NOMO-1 treated with DMSO at 0.1 percent for 48 hours (cell line): ENCODE results near the gene ARHGAP19.

Experiments used
- DNase-seq: peaks from one replicate; lab custom pipeline; 2025; ENCODE audit not compliant: unreplicated experiment; lab: John Stamatoyannopoulos, UW

ARHGAP19 gene

DNA sequence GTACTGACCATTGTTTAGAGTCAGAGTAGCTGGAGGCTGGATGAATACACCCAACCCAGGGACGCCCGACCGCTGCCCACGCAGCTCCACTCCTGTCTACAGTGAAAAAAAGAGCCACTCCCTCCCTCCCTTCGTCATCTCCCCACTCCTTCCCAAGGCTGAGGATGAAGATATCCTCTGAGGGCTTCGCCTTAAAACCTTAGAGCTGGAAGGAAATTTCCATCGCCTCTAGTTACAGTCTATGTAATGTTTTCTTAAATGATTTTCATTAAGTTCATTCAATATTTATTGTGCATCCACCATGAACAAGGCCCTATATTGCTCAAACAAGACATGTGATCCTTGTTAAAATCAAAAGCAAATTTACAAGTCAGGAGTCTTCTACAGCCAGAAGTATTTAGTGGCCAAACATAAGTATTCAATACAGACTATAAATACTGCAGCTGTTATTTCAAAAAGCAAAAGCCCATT is 95.4 kb downstream of the ARHGAP19 start:
- no peak for DNase-seq

DNA sequence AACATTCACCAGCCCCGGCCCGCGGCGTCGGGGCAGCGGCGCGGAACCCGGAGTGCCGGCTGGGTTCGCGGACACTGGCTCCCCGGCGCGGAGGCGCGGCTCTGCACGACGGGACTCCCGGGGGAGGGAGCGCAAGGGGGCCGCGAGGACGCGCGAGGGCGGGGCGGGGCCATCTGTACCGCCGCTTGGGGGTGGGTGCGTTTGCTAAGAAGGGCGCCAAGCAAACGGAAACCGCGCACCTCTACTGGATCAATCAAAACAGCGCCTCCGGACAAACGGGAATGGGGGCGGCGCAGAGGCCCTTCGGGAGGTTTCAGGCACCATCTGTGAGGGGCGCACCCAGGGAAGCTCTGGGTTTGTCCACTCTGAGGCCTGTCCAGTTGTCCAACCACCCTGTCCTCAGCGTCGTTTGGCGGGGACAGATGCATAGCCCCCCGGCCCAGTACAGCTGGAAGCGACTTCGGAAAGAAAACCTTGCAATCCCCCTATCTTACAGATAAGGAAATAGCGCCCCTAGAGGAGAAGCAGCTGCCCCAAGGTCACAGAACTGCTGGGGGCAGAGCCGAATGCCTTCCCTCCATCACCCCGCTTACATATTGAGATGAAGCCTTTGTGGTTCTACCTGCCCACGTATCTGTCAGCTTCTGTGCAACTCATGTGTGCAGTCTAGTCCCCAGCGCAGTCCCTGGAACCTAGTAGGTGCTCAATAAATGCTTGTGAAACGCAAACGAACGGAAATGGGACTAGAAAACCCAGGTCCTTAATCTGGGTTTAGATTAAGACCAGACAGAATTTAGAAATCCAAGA is 96.0 kb downstream of the ARHGAP19 start:
- DNase-seq, result peak; percentile 80

DNA sequence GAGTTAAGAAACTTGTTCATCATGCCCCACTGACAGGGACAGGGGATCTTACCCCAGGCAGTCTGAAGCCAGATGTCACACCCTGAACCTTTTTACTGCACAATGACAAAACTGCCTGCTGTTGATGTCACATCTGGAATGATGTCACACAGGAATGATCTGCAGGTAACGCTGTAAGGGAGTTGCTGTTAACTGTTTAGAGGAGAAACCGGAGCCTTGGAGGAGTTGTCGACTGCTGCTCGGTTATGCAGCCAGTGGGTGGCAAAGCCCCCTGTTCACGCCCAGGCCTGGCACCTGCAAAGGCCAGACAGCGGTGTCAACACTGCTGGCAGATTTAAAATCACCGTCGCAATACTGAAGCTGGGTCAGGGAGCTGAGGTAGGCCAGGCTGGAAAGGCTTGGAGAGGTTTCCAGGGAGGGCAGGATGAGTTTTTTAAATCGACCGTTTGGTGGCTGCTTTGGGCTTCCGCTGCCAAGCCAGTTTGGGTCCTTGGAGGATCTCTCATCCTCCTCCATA is 96.7 kb downstream of the ARHGAP19 start:
- DNase-seq, result no peak

DNA sequence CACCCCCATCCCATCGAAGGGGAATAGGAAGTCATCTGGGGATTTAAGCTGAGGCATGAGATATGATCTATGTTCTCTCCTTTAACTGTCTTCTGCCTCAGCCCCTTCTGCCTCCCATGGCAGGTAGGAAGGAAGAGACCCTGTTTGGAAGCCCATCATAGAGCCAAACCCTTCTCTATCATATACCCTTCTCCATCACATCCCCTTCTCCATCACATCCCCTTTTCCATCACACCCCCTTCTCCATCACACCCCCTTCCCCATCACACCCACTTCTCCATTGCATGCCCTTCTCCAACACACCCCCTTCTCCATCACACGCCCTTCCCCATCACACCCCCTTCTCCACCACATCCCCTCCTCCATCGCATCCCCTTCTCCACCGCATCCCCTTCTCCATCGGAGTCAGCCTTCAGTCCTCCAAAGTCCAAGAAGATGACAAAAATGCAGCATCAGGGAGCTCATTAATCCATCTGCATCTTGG is 99.4 kb downstream of the ARHGAP19 start:
- DNase-seq, result no peak

DNA sequence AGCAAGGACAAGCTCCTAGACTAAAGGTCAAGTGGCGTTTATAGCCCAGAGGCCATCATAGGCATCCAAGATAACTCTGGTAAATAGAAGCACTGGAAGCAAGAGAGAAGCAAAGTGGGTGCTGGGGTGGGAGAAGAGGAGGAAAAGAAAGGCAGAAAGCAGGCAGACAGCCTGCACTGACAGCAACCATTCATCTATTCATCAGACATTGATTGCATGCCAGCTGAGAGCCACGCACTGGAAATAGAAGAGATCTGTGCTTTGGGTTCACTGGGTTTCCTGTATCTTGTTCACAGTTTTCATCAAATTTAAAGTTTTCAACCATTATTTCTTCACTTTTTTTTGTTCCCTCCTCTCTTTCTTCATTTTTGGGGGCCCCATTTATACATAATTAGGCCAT is 102.0 kb downstream of the ARHGAP19 start:
- DNase-seq, result no peak

DNA sequence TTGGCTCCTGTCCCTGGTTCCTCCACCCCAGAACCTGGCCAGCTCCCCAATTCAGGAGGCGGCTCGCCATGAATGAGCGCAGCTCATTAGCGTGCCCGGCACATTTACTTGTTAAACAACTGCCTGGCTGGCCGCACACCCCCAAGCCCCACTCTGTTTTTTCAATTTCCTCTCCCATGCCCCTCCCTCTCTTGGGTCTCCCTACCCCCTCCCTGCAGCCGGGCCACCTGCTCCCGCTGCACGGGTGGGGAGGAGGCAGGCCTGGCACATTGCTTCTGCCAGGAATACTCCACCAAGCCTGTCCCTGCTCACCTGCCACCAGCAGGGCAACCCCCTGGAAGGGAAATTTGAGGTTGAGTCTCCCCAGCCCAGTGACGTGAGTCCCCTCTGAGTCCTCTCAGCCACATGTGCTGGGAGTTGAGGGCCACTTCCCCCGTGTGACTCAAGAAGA is 104.2 kb downstream of the ARHGAP19 start:
- no peak for DNase-seq

DNA sequence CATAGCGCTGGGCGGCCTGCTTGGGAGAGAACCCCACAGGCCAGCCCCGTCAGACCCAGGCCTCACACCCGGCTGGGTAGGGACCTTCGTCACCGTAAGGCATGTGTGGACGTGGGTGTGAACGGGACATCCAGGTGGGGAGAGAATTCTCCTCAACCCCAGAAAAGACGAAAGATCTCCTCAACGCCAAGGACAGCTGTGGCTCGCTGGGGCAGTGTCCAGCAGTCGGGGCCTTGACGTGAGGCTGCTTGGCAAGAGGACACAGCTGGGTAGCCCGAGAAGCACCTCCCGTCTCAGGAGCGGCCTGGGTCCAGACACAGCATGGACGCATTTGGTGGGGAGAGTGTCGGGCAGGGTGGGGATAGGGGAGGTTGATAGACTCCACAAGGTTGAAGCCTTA is 105.5 kb downstream of the ARHGAP19 start:
- DNase-seq, result no peak

DNA sequence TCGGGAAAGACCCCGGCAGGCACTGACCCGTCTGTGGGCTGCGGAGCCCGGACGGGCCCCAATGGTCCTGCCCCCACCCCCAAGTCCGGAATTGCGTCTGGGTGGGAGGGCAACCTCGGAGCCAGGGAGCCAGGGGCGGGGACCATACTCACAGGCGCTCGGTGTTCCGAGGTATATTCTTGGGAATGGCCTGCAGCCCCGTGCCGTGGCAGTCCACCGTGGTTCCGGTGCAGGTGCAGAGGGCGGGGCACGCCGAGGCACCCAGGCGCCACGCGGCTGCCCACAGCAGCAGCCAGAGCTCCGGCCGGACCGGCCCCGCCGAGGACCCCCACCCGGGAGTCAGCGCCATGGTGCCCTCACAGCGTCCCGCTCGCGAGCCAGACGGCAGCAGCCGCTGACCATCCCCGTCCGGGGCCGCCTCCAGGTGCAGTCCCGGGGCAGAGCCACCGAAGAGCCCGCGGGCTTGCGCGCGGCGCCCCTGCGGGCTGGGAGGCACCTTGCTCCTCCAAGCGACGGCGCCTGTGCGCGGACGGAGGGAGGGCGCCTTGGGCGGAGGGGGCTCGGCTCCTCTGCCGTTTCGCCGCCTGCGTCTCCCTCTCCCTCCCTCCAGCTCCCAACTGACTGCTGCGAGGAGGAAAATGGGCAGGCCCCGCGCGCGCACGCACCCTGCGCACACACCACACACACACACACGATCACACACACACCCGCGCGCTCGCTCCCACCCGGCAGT is 106.9 kb downstream of the ARHGAP19 start, which contains the start of gene SLIT1:
TSS of gene SLIT1 (minus strand) at position 634 of the 733 bp plus-strand sequence. CDS start at position 349, 285 bp downstream.
- DNase-seq, result peak; percentile 2

DNA sequence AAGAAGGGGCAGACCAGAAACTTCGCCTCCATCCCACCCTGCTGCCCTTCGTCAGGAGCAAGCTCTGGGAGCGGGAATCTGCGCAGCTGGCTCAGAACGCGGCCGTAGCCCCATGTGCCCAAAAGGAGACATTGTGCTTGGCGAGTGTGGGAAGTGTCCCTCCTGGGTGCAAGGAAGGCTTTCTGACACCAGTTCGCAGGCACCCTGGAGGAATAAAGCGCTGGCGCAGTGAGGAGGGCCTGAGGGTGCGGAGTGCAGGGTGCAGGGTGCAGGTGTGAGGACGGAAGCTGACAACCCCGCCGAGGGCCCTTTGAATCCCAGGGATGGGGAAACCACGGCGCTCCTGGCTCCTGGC is 107.5 kb downstream of the ARHGAP19 start:
- no peak for DNase-seq

DNA sequence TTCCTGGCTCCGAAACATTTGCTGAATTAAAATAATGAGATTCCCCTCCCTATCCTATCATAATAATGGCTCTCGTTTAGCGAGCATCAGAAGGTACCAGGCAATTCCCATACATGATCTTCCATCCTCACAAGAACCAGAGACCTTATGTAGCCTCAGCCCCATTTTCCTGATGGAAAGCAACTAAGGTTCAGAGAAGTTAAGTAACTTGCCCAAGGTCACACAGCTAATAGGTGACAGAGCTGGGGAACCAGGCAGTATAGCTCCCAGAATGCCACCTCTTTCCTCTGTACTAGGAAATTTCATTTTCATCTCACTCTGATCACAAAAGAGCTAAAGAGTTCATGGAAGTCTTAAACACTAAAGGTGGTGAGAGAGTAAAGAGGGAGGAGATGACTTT is 109.1 kb downstream of the ARHGAP19 start:
- no peak for DNase-seq

DNA sequence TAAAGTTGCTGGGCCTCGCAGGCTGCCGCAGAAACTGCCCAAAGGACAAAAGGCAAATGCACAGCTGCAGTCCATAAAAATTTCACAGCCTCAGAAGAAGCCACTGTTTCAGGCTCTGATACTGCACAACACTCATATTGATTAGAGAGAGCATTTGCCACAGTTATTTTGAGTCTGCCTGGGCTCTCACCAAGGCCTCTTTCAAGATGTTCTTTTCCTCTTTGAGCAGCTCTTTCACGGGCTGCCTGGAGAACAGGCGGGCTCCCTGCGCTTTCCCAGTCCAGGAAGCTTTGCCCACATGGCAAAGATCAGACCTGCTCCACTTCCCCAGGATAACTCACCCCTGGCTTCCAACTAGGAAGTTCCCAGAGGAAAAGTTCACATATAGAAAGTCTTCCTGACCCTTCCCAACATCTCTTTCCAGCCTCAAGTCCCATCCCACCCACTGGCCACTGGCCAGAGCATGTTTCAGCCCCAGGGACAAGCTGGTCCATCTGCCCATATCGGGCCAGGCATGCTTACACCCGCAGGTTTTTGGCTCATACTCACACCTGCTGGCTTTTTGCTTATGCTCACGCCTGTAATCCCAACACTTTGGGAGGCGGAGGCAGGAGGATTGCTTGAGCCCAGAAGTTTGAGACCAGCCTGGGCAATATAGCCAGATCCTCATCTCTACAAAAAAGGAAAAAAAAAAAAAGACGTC is 110.0 kb downstream of the ARHGAP19 start:
- DNase-seq, result no peak

DNA sequence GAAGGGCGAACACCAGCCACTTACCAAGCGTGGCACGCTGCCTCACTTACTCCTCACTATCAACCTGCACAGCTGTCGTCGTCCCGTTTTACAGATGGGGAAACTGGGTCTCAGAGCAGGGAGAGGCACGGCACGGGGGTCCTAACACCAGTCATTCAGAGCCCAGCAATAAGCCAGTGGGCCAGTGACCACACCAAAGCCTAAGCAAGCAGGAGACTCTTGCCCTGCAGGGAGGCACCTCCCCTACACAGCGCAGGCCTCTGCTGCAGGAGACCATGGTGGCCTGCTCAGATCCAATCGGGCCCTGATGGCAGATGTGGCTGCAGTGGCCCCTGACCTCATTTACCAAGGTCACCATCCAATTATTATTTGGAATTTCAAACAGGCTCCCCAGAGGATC is 111.5 kb downstream of the ARHGAP19 start:
- DNase-seq, result no peak

DNA sequence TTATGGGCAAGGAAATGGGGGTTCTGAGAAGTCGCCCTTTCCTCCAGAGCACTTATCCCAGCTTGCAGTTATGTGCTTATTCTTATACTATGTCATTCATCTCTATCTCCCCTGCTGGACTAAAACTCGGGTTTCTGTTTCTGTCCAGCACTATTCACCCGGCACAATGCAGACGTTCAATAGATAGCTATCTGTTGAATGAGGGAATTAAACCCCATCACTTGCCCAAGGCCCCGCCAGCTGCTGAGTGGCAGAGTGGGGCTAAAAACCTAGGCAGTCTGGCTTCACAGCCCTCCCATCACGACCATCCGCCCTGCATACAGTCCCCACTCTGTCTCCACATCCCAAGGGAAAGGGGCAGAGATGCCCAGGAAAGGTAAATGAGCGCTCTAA is 112.1 kb downstream of the ARHGAP19 start:
- no peak for DNase-seq

DNA sequence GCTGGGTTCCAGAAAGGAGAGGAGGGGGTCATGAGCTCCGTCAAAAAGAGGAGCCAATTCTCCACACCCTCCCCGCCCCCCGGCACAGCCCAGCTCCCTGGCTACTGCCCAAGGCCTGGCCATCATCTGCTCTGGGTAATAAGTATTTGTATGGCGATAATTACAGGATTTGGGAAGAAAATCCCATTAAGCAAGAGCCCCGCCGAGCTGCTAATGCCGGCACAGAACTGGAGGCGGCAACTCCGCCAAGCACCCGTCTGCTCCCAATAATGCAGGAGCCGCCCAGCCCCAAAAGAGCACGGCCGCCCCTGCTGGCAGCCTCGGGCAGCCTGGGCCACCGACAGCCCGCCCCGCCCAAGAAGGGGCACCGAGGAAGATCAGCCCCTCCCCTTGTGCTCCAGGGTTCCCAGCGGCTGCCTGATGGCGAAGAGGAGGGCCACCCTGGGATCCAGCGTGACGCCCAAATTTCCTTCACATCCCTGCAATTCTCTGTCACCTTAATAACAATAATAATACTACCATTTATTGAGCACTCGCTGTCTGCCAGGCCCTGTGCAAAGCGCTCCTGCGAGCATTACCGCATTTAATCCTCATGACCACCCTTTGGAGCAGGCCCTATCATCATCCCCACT is 112.6 kb downstream of the ARHGAP19 start:
- no peak for DNase-seq

DNA sequence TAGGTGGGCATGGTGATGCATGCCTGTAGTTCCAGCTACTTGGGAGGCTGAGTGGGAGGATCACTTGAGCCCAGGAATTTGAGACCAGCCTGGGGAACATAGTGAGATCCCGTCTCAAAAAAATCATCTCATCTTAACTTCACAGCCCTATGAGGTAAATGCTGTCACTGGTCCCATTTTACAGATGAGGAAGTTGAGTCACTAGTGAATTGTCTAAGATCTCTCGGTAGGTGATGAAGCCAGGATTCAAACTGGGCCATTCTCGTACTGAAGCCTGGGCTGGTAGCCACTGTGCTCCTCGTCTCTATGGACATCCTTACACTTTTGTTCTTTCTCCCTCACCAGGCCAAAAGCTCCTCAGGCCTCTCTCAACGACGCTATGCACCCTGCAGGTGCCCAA is 113.1 kb downstream of the ARHGAP19 start:
- no peak for DNase-seq

DNA sequence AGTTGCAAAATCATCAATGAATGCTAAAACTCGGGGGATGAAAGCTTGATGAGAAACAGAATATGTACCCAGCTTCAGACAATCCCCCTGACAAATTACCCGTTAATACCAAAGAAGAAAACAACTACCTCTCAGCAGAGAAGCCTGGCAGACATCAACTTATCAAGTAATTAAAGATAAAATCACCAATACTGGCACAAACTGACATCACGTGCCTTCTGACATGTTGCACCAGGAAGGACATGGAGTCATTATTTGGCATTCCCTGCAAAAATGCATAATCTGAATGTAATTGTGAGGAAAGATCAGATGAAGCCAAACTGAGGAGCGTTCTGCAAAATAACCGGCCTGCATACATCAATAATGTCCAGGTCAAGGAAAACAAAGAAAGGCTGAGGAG is 114.4 kb downstream of the ARHGAP19 start:
- DNase-seq, result no peak

DNA sequence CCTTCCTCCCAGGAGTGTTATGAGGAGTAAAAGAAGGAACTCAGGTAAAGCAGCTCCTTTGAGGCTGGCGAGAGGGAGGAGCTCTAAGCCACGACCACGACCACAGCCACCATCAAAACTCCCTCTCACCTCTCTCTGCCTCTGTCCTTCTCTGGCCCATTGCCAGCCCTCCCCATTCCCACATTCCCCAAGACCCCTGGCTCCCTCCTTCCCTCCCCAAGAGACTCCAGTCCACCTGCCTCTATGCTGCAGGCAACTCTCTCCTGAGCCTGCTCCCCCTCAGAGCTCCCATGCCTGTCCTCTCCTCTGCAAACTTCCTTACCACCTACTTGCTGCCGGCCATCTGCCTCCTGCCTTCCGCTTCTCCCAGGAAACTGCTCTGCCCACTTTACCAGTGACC is 116.2 kb downstream of the ARHGAP19 start:
- DNase-seq, result no peak

DNA sequence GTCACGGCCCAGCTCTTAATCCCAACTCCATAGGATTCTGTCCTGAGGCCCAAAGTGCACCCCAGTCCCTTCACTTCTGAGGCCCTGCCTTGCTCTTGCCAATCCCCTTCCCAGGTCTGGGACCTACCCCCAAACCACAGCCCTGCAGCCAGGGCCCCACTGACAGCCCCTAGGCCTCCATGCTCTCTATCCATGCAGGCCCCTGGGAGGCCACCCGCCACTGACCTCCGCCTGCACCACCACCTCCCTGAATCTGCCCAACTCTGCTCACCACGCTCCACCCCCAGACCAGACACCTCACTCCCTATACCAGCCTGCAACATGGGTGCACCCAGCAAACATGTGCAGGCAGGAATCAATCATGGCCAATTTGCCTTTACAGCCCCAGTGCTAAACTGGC is 116.9 kb downstream of the ARHGAP19 start:
- no peak for DNase-seq

DNA sequence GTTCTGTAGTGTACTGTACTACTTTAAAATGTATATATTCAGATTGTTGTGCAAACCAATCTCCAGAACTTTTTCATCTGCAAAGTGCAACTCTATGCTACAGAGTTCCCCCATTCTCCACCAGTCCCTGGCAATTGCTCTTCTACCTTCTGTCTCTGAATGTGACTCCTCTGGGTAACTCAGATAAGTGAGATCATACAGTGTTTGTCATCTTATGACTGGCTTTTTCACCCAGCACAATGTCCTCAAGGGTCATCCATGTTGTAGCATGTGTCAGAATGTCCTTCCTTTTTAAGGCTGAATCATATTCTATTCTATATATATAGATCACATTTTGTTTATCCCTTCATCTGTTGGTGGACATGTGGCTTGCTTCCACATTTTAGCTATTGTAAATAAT is 117.5 kb downstream of the ARHGAP19 start:
- no peak for DNase-seq

DNA sequence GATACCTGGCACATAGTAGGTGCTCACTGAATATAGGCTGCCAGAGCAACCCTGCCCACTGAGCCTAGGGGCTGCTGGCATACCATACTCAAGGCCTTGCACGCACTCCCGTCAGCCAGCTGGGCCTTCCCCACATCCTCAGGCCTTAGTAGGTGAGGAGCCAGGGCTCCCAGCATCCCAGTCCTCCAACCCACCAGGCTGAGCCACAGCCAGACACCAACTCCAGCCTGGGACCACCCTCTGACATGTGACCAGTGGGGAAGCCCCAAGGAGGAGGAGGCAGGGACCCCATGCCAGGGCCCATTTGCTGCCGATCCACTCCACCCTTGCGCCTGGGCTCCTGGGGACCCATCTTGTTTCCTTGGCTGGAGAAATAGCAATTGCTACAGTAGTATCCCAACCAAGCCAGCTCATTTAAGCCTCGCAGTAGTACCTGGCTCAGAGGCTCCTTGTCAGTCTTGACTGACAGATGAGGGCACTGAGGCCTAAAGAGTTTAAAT is 118.1 kb downstream of the ARHGAP19 start:
- no peak for DNase-seq

DNA sequence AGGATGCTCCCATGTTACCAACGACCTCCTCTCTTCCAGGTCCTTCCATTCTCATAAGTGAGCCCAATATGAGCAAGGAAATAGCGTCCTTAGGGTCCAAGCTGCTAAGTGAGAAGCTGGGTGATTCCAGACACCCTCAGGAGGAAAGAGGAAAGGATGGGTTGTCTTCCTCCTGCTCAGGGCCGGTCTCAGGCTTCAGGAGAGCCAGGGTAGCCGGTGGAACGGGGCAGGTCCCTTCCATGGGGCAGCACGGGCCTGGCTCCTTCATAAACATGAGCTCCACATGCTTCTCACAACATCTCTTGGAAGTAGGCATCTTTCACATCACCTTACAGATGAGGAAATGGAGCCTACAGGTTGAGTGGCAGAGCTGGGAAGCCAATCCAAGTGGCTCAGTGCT is 119.4 kb downstream of the ARHGAP19 start:
- no peak for DNase-seq
